Omental fat pad (tissue), 4 donors: ENCODE results near the gene SCAPER. TPM values are rescaled to one million over a fixed set of nuclear protein-coding genes. Genes with fewer than 3 reads are reported as not detected.

ENCODE experiments used
- ATAC-seq: fragments of 150-250 bp; one replicate; pipeline ENCODE4 v1.9.1; 2016; ENCODE audit warnings: mild to moderate bottlenecking, moderate library complexity; ENCODE audit not compliant: low FRiP score
- DNase-seq: peaks from one replicate; pipeline ENCODE4 v3.0.0-alpha.2; 2019; ENCODE audit warnings: low spot score
- CTCF ChIP-seq, 3 donors: fragments of 450-650 bp; IDR thresholded peaks; one replicate each; pipeline ENCODE4 v1.5.1; 2016 to 2017; ENCODE audit warnings: antibody characterized with exemption in 3 of 3, mild to moderate bottlenecking in 3 of 3, moderate library complexity in 2 of 3
- total RNA-seq, 4 donors: library from RNA; depleted of rRNA; stranded (reverse); fragments of >200 nt; gene quantifications; one replicate each; pipeline ENCODE4 v1.1.0, GENCODE V29; 2016

SCAPER gene
- total RNA-seq, 4 donors from 2014 or later, result 11.2 to 33.4 (median 22.6) TPM

GRCh38 chr15:76336254-76337058, 568.7 kb downstream of the SCAPER start, which contains the start of gene ISL2:
Gene ISL2, plus strand, starts transcription at chr15:76336773. Its CDS starts 111 bp downstream, at chr15:76336884.
- no peak for TF ChIP-seq CTCF (IDR thresholded peaks at IDR 0.05)
- DNase-seq, result no peak
- ATAC-seq, result peak; percentile 62

GRCh38 chr15:76335307-76336253, 569.6 kb downstream of the SCAPER start:
- TF ChIP-seq CTCF (IDR thresholded peaks at IDR 0.05), result no peak
- ATAC-seq, result no peak
- DNase-seq, result no peak

GRCh38 chr15:76334438-76335306, 570.5 kb downstream of the SCAPER start:
- ATAC-seq, result no peak
- no peak for TF ChIP-seq CTCF (IDR thresholded peaks at IDR 0.05)
- no peak for DNase-seq

DNA sequence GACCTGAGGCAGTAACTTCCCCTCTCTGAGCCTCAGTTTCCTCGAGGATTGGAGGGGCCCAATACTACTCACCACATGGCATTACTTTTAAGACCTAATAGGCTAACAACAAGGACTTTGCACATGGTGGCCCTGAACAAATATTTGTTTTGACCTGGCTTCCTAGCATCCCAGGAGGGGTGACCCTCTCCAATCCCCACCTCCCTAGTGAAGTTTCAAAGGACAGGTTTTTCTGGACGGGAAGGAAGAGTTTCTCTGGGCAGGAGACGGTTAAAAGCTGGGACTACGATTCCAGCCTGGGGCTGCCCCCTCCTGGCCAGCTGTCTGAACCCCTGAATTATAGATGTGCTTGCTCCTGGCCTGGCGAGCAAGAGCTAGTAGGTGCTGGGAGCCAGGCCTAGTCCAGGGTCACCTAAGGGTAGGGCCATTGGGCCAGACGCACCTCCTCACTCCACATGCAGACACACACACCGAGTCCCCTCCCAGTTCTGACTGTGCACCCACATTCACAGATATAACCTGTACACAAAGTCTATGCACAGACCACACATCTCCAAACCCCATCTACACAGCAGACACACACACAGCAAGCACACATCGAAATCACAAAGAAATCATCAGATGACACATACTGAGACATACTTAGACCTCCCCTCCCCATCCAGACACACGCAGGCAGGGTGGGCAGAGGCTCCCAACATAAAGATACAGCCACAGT, 571.3 kb downstream of the SCAPER start:
- no peak for TF ChIP-seq CTCF (IDR thresholded peaks at IDR 0.05)
- DNase-seq, result no peak
- no peak for ATAC-seq

DNA sequence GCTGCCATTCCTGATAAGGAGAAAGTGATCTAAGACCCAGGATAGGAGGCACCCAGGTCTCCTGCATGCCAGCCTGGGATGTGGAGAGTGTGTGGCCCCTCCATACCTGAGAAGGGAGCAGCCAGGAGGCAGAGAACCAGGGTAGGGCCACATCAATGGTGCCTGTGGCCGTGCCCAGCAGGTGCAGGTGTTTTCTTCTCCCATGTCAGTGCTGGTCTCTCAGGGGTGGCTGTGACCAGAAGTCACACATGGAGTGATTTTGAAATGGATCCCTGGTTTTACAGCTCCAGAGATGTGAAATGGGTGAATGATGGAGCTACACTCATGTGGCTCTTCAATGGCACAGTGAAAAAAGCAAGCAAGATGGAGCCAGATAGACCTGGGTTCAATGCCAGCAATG, 571.8 kb downstream of the SCAPER start:
- TF ChIP-seq CTCF (IDR thresholded peaks at IDR 0.05), result no peak
- DNase-seq (no peak), ATAC-seq (no peak)

DNA sequence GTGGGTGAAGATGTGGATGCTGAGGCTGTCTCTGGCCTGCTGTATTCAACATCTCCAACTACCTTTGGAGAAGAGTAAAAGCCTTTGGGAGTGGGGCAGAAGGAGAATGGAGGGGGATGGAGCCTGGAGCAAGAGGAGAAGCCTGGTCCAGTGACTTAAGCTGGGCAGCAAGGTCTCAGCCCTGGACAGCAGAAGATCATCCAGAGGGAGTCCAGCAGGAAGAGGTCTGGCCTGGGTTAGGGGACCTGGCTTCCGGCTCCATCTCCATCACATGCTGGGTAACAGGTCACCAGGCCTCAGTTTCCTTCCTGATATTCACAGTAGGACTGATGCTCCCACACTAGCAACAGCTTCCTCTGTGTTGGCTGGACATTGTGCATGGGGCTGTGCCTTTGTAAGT, 572.3 kb downstream of the SCAPER start:
- TF ChIP-seq CTCF (IDR thresholded peaks at IDR 0.05), result no peak
- no peak for ATAC-seq
- no peak for DNase-seq
